ENCODE data around the gene SH3GL3.

The SH3GL3 gene

GRCh38 chr15:83626171-83626802 lies 179.1 kb downstream of the SH3GL3 start:
- DNase-seq, result no peak

GRCh38 chr15:83631534-83631933 lies 184.4 kb downstream of the SH3GL3 start:
- no peak for DNase-seq

GRCh38 chr15:83643201-83643600 lies 196.1 kb downstream of the SH3GL3 start:
- DNase-seq, result no peak

GRCh38 chr15:83644439-83644838 lies 197.3 kb downstream of the SH3GL3 start:
- DNase-seq, result no peak

DNA sequence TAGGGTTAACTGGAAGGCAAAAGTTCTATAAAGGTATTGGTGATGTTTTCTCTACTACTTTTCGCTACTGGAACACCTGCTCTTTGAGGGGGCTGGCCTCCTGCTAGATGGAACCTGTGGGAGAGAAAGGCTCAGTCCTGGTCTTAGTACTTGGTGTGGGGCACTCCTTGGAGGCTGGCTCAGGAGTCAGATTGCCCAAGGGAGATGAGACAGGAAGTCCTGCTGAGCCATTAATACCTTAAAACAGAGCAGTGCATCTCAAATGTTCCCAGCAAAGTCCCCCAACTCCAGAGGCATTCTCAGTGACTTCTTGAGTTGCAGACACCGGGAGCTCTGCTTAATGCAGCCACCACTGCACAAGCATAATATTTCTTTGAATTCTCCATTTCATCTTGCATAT lies 203.7 kb downstream of the SH3GL3 start:
- no peak for DNase-seq

DNA sequence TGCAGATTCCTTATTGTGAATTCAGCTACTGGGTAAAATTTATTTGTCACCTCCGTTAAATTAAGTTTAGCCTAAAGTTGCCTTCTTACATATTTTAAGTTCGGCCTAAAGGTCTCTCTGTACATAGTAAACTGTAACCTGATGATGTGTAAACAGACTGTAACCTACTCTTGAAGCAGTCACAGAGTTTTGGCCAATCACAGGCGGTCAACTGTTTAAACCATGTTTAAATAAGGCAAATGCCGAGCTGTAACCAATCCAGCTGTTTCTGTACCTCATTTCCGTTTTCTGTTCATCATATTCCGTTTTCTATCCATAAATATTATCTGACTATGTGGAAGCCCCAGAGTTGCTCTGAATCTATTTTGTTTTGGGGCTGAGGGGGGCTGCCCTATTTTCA lies 204.4 kb downstream of the SH3GL3 start:
- no peak for DNase-seq

DNA sequence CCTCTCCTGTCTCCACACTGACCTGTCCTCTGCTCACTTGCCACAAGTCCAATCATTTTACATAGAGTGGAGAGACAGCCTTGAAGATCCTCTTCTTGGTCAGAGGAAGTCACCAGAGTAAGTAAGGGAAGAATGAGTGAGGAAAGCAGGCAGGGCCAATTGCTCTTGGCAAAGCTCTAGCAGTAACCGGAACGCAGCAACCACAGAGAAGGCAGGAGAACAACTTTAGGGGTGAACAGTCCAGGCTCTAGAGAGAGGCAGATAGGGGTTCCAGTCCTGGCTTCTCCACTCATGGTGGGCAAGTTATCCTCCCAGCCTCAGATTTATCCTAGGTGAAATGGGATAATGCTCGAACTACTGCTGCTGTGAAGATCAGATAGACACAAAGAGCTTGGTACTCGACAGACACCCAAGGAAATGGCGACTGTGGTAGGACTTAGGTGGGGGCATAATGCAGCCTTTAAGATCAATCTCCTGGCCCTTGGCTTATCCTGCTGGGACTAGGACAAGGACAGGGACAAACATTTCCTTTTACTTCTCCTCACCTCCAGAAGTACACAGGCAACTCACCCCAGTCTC lies 205.6 kb downstream of the SH3GL3 start:
- DNase-seq, result no peak

DNA sequence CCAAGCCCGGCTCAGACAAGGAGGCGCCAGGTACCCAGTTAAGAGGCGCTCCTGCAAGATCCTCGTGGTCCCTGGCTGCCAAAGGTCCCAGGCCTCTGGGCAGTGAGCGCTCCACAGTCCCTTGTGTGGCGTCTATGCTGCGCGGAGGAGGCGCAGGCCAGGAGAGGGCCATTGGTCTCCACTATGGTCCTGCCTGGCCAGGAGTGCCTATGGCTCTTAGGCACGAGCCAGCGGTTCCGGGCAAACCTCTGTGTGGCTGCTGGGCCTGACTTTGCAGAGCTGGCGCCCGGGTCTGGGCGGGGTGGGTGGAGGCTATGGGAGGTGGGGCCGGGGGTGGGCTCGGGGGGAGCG lies 206.1 kb downstream of the SH3GL3 start:
- no peak for DNase-seq

- DNase-seq, result no peak
Observed at GRCh38 chr15:83653639-83654378, 206.7 kb downstream of the SH3GL3 start, which contains the start of gene ADAMTSL3. Gene ADAMTSL3, plus strand, starts transcription at chr15:83654123. Its CDS starts 1,639 bp downstream, at chr15:83655762.

DNA sequence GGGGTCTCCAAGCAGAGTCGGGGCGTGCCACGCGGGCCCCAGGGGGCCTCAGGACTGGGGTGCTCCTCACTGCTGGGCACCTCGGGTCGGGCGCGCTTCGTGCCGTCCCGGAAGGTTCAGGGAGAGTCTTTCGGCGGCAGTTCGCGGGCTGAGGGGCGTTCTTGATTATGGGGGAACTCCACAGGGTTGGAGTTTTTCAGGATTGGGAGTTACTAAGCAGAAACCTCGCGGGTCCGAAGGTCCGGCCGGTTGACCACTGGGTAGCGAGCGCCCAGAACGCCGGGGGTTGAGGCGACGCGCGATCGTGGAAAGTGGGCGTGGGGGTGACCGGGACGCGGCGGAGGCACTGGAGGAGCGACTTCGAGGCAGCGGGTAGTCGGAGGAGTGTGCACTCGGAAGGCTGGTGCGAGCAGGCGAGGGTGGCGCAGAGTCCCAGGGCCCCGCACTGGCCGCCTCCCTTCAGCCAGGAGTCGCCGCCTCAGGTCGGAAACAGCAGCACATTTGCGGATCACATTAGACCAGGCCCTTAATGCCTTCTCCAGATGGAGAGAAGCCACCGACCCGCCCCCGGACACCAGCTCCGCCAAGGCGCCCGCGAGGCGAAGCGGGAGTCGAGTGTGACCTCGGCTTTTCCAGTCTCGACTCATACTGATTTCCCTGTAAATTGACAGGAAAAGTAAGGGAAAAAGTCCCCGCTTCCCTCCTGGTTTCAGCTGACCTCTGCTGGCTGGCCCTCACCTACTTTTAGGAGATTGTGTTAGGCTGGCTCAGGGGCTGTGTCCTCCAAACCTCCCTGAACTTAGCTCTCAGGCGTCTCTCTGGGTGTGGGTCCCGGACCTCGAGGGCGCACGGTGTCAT lies 207.5 kb downstream of the SH3GL3 start:
- no peak for DNase-seq

- no peak for DNase-seq
Observed at GRCh38 chr15:83655237-83655616, 208.1 kb downstream of the SH3GL3 start.

DNA sequence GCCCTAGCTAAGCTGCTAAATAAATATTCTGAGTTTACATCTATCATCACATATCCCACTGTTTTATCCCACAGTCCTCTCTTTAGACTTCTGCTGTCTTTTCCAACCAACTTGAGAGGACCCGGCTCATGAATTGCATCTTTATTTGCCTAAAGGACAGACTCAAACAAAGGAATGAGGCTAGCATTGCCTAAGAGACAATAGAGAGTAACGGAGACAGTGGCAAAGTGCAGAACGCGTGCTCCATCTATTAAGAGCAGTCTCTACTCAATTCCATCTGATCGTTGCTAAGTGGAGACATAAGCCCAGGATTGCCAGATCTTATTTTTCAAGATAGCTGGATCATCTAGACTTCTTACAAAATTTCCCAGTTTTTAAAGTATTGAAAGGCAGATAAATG lies 209.1 kb downstream of the SH3GL3 start:
- DNase-seq, result no peak

DNA sequence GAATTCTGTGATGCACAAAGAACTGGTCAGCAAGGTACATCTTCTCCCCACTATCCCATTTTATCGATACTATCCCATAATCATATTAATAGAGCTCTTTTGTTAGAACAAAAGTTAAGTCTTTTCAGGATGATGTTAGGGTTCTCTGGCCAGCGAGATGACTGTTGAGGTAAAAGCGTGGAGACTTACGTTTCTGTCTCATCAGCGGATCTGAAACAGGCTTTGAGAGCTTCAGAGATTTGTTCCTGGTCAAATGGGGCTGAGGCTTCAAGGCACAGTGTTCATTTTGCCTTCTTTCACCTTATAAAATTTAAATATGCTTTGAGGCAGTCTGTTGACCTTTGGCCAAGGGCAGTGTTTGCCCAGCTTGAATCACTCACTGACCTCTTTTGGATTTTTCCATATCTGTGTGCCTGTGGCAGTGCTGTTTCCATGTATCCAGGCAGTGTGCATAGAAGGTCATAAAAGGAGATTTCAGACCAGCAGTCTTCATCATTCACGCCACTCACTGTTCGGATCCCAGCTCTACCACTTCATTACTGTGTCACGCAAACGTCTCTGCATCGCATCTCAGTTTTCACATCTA lies 209.9 kb downstream of the SH3GL3 start:
- no peak for DNase-seq

DNA sequence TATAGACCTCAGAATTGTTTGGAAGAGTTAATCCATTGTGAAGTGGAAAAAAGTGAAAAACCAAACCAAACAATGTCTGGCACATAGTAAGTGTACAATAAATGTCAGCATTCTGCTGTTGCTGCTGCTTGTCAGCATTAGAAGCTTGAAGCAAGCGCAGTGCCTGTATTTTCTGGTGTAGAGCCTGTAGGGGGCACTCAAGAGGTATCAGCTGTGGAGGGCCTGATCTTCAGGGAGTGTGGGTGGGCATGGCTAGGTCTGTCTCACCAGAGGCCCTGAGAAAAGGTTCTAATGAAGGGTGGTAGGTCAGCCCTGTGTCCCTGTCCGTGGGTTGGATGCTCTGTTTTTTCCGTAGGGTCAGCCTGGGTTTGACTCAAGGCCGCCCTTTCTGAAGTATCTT lies 210.4 kb downstream of the SH3GL3 start:
- no peak for DNase-seq

DNA sequence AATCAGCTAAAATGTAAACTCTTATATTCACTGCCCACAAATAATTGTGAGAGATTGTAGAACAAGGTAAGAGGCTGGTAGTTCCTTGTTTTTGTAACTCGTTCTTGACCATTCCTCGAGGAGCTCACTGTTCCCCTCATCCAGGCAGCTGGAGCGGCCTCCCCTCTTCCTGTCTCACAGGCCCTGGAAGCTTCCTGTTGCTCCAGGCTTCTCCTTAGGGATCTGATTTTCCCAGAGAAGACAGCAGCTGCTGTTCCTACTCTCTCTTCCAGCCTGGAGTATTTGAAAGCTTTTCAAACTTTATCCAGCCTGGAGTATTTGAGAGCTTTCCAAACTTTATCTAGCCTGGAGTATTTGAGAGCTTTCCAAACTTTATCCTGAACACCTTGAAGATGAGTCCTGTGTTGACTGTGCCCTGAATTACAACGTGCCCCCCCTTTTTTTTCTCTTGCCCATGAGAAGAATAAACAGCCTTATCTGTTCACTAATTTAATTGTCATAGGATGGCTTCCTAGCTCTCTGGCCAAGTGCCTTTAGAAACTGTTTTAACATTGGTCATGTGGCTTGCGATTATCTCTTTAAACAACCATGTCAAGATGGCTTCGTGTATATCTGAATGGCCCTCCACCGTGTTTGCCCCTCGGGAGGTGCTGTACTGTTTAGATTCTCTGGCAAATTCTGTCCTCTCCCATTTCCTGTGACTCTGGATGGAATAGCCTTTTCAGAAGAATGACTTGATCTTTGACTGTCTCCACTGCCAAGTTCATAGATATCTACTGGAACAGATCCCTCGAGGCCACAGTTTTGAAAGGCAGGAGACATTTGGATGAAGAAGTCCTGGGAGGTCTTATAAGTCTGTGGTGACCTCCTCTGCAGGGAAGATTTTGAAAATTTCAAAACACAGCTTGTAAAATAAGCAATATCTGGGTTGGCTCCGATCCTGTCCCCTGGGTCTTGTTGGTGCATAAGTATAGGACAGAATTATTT lies 211.6 kb downstream of the SH3GL3 start:
- DNase-seq, result no peak

DNA sequence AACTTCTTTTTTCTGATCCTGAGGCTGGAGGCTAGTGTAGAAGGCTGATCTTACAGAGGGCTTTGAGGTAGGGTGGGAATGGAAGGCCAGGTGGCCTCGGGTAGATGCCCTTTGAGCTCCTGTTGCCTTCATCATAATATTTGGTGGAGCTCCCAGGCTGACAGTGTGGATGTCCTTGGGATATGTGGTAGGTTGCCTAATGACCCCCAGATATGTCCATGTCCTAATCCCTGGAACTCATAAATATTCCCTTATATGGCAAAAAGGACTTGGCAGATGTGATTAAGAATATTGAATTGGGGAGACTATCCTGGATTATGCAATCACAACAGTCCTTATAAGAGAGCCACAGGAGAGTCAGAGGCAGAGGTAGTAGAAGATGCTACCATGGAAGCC lies 212.3 kb downstream of the SH3GL3 start:
- no peak for DNase-seq

- DNase-seq, result no peak
Observed at GRCh38 chr15:83665480-83665879, 218.3 kb downstream of the SH3GL3 start.

Data from NCI-H748 treated with DMSO at 0.1 percent for 48 hours (cell line).